T-helper 2 cell treated with Interferon-gamma antibody and Interleukin-4, amounts not matched to agents 100 ng/mL and 5 ng/mL, for 36 hours (primary cell): ENCODE measurements around the gene DLGAP3. TPM values are rescaled to one million over a fixed set of nuclear protein-coding genes. Genes with fewer than 3 reads are reported as not detected.

ENCODE experiments used
- intact Hi-C: fragments of 100-400 bp; cut with micrococcal nuclease; formaldehyde crosslinking; loops from one replicate; pipeline ENCODE4 v1.15.1; 2023
- total RNA-seq: library from RNA; stranded (reverse); gene quantifications from 2 replicates; pipeline ENCODE4 v1.2.3, GENCODE V29; 2022

DLGAP3 gene
- total RNA-seq, 1 donor from 2014 or later, result 0.36 TPM

DNA sequence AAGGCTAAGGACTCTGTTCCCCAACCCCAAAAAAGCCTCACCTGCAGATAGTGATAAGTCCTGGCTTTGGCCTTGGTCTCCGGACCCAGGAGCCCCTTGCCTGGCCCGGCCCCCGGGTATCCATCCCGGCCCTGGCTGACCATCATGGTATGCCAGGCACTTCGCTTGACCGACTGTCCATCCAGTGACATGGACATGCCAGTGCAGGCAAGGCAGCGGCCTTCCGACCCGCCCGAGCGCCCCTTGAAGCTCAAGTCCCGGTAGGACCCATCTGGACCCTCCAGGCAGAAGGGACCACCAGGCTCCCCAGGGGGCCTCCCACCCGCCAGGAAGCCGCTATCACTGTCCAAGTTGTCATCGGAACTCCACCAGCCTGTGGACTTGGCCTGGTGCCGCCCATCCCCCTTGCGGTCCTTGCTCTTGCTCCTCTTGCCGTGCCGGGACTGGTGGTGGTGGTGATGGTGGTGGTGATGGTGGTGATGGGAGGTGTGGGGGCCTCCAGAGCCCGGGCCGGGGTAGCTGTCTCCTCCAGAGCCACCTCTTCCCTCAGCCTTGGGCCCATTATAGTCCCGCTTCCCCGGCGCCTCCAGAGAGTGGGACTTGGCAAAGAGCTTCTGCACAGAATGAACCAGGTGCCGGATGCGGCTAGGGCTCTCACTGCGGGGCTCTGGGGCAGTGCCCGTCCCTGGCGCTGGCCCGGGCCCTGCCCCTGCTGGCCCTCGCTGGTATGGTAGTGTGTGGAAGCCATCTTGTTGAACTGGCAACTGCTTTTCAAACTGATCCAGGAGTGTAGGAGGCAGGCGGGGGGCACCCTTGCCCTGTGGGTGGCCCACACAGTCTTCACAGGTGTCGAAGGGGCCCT is 25.0 kb downstream of the DLGAP3 start:
- intact Hi-C loops, result no loop called here

- intact Hi-C loops, result no loop called here
Observed at GRCh38 chr1:34901919-34902318, 27.5 kb downstream of the DLGAP3 start.

DNA sequence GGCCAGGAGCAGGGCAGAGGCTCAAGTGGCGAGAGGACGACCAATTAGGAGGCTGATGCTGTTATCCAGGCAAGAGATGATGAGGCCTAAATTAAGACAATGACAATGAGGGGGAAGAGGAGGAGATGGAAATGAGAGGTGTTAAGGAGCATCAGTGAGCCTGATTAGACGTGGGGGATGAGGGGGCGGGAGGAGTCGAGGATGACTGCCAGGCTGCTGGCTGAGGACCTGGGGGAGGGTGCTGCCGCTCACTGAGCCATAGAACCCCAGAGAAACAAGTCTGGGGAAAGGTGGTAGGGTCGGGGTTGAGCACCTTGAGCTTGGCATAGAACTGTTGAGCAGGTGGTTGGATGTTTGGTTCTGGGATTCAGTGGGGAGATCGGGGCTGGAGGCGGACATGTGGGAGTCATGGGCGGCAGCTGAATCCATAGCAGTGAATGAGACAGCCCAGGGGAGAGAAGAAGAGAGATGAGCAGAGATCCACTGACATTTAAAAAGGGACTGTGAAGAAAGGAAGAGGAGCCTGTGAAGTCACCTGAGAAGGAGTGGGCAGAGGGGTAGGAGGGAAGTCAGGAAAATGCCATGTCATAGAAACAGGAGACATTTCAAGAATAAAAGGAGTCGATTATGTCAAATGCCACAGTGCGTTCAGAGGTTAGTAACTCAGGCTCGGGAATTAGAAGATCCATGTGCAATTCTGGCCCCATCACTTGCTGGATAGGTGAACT is 28.5 kb downstream of the DLGAP3 start:
- intact Hi-C loops, result no loop called here

DNA sequence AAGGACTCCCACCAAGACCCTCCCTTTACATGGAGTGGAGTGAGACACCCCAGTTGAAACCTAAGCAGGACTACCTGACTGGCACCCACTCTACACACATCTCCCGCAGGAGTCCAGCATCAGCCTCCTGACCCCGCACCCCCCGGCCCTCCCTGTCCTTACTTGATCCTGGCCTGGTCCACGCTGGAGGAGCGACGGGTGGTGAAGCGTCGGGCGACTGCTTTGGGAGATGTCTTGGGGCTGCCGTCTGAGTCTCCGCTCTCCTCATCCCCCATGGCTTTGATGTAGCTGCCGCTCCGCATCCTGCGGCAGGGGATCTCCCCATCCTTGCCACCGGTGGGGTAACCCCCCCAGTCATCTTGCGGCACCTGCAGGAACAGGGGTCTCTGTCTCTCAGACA is 29.5 kb downstream of the DLGAP3 start:
- intact Hi-C loops, result no loop called here

DNA sequence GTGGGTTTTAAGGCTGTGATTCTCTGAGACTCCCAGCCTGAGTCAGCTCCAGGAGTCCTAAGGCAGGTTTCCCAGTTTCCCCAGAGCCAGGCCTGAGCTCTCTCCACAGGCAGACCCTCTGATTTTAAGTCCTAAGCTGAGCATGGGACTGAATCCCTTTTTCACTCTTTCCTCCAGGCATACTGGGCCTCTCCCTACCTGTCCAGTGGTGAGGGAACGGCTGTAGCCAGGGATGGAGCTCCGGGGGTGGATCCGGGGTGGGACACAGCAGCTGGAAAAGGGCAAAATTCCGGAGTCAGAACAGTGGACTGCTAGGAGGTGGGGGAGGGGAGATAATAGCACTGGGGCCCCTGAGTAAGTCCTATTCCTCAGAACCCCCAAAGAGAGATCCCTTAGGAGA is 30.0 kb downstream of the DLGAP3 start:
- intact Hi-C loops, result no loop called here

DNA sequence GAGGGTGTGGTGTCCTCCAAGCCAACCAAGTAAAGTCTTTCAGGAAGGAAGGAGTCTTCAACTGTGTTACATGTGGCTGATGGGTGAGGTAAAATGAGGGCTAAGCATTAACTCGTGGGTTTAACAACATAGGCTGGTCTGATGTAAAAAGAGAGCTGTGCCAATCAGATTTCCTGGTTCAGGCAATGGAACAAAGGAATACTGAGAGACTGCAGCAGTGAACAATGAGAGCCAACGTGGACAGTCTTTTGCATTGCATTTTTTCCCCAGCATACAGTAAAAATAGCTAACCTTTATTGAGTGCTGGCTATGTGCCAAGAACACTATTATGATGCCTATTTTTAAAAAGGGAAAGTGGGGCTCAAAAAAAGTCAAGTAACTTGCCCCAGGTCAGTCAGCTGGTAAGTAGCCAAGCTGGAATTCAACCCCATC is 31.1 kb downstream of the DLGAP3 start:
- intact Hi-C loops, result no loop called here

DNA sequence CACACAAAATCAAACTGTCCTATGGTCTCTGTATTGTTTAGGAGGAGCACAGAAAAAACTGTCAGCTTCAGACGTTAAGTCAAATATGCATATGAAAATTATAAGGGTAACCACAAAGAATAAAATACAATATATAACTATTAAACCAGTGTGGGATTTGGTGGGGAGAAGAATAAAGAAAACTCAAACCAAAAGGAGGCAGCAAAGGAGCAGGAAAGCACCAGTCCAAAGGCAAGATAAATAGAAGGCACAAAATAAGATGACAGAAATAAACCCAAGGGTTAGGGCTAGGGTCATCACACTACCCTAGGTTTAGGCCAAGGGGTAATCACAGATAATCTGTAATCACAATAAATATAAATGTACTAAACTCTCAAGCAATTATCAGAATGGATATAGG is 32.8 kb downstream of the DLGAP3 start:
- intact Hi-C loops, result no loop called here

DNA sequence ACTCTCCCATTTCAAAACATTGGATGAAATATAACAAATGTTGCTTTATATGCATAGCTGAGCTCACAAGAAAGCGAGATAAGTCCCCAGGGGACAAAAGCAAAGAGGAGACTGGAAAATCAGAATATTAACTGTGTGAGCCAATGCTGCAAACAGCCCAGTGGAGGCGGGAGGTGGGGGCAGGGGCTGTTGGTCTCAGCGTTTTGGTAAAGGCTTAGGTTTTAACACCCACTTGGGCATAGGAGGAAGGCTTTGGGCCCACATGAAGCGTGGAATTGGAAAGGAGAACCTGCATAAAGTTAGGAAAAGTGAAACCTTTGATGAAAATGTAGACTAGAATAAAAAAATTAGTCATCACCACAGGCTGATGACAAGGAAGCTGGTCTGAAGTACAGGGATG is 39.7 kb downstream of the DLGAP3 start:
- intact Hi-C loops, result no loop called here

DNA sequence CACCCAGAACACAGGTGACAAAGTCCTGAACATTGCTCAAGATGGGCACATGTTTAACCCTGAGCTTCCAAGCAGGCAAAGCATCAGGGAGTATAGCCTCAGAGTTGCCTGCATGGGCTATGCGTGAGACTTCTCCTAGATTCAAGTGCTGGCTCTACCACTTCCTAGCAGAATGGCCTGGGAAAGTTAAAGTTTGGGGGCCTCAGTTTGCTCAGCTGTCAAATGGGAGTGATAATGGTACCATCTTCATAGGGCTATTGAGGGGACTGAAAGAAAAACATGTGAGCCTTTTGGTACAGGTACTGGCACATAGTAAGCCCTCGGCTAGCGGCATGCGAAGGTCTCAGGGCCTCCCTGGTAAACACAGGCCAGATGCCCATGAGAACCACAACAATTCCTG is 41.9 kb downstream of the DLGAP3 start:
- intact Hi-C loops, result no loop called here

DNA sequence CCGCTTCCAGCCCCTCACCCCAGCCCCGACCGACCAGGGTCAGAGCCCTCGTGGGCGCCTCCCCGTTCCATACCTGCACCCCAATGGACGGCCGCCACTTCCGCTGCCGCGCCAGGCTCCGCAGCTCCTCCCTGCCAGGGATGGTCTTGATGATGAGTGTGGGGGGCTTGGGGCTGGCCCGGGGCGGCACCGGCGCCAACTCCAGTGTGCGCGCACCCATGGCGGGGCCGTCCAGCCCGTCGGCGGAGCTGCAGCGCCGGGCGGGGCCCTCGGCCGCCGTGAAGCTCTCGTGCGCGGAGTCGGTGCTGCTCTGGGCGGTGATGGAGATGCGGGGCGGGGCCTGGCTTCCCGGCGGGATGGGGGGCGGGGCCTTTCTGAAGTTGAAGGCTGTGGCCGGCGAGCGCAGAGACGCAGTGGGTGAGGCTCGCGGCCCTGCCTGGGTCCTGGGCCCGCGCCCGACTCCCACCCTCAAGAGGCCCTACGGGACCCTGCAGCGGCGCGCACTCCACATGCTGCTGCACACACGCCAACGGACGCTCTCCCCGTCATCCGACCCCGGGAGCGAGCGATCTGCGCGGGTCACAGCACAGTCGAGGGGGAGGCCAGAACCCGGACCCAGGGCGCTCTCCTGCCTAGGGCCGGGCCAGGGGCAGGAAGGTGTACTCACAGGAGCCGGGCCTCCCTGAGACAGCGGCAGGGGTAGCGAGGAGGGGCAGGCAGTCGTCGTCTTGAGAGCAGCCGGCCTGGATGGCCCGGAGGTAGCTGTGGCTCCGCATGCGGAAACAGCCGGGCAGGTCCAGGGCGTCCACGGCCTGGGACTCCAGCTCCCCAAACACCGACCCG is 43.8 kb downstream of the DLGAP3 start:
- intact Hi-C loops, result no loop called here

GRCh38 chr1:34884961-34885360 is 44.5 kb downstream of the DLGAP3 start:
- intact Hi-C loops, result no loop called here

DNA sequence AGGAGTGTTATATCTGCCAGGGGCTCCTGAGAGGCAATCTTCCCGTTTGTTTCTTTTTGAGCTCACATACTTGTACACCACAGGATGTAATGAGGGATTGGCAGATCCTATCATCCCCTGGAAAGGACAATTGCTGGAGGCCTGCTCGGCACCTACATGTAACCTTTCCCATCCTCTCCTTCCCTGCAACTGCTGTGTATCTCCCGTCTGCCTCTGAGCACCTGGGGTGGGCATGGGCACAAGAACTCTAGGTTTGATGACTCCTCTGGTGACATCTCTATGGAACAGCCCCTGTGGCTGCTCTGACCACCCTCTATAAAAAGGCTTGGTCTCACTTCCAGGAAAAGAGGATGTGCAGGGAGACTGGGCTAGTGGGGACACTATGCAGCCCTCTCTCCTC is 44.9 kb downstream of the DLGAP3 start:
- intact Hi-C loops, result no loop called here

- intact Hi-C loops, result no loop called here
Observed at GRCh38 chr1:34879230-34879629, 50.2 kb downstream of the DLGAP3 start.

GRCh38 chr1:34876406-34876805 is 53.0 kb downstream of the DLGAP3 start:
- intact Hi-C loops, result no loop called here

GRCh38 chr1:34874296-34874952 is 55.0 kb downstream of the DLGAP3 start:
- intact Hi-C loops, result no loop called here

GRCh38 chr1:34872133-34872503 is 57.3 kb downstream of the DLGAP3 start:
- intact Hi-C loops, result no loop called here

- intact Hi-C loops, result no loop called here
Observed at GRCh38 chr1:34871443-34872132, 57.9 kb downstream of the DLGAP3 start.

- intact Hi-C loops, result no loop called here
Observed at GRCh38 chr1:34870395-34870794, 59.1 kb downstream of the DLGAP3 start.

DNA sequence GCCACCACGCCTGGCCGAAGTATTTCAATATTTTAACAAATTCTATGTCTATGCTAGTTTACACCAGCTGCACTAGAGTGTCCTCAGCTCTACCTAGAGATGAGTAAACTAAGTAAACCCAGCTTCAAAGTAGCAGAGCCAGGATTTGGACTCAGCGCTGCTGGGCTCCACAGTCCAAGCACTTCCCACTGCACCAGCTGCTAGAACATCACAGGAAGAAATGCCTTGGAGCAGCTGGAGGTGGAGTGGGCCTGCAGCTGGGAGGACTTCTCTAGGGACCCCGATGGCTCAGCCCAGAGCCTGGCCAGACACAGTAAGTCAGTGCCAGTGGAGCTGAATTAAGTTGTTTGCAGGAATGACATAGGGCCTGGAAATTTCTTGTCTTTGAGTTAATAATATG is 59.7 kb downstream of the DLGAP3 start:
- intact Hi-C loops, result no loop called here

GRCh38 chr1:34868230-34869049 is 61.0 kb downstream of the DLGAP3 start:
- intact Hi-C loops, result no loop called here
